ENCODE results near the gene BLOC1S6. TPM values are rescaled to one million over a fixed set of nuclear protein-coding genes. Genes with fewer than 3 reads are reported as not detected.

Gene BLOC1S6
- total RNA-seq, 1 donor from 2014 or later, result 64.6 TPM

DNA sequence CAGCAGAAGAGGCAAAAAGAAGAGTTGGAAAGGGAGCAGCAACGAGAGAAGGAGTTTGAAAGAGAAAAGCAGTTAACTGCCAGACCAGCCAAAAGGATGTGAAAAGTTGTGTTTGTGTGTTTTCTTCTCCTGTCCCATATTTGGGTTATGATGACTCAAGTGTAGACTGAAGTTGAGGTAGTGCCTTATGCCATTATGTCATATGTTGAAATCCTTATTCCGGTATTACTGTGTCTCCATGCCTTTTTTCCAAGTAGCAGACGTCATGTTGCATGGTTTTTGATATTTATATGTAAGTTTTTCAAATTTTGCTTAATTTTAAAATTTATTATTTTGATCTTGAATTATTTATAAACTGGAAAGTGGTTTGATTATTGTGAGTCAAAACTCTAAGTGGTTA lies 19.2 kb downstream of the BLOC1S6 start:
- Mint-ChIP-seq H3K4me1 (no peaks in the 10 kb centered on the region), H3K9me3 (no peaks in the 10 kb centered on the region), H3K27me3 (ENCODE audit: insufficient read depth, low read depth) (no peaks in the 10 kb centered on the region), H3K36me3 (peaks cover 10% of the 10 kb centered on the region), H3K27ac (no peak overlapping the region), H3K4me3 (no peak overlapping the region)
- H3K4me1 ChIP-seq, result no peaks in the 10 kb centered on the region
- no peak overlapping the region for H2AFZ ChIP-seq (replicated peaks)
- H3K9me3 ChIP-seq (ENCODE audit: low read depth), result no peaks in the 10 kb centered on the region
- peaks cover 8% of the 10 kb centered on the region for H3K79me2 ChIP-seq (ENCODE audit: low read depth)
- peaks cover 7% of the 10 kb centered on the region for H3K36me3 ChIP-seq
- no peak overlapping the region for H3K27ac ChIP-seq
- no peak overlapping the region for H3K4me2 ChIP-seq
- peaks cover 4% of the 10 kb centered on the region for H3F3A ChIP-seq (ENCODE audit: low read depth)
- H4K20me1 ChIP-seq (ENCODE audit: low read depth), result peaks cover 4% of the 10 kb centered on the region
- TF ChIP-seq EZH2phosphoT487 (IDR thresholded peaks at IDR 0.05) (no peak), EZH2 (IDR thresholded peaks at IDR 0.05) (no peak)
- TF ChIP-seq, protein P1, sequence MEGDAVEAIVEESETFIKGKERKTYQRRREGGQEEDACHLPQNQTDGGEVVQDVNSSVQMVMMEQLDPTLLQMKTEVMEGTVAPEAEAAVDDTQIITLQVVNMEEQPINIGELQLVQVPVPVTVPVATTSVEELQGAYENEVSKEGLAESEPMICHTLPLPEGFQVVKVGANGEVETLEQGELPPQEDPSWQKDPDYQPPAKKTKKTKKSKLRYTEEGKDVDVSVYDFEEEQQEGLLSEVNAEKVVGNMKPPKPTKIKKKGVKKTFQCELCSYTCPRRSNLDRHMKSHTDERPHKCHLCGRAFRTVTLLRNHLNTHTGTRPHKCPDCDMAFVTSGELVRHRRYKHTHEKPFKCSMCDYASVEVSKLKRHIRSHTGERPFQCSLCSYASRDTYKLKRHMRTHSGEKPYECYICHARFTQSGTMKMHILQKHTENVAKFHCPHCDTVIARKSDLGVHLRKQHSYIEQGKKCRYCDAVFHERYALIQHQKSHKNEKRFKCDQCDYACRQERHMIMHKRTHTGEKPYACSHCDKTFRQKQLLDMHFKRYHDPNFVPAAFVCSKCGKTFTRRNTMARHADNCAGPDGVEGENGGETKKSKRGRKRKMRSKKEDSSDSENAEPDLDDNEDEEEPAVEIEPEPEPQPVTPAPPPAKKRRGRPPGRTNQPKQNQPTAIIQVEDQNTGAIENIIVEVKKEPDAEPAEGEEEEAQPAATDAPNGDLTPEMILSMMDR (IDR thresholded peaks at IDR 0.05), result no peak
- H3K4me3 ChIP-seq, result no peak overlapping the region
- H3K27me3 ChIP-seq, result no peaks in the 10 kb centered on the region
- no peak for DNase-seq (ENCODE audit: low spot score)
- no peak overlapping the region for H3K9ac ChIP-seq

GRCh38 chr15:45606841-45607240 lies 19.7 kb downstream of the BLOC1S6 start:
- H3K9me3 ChIP-seq (ENCODE audit: low read depth), result no peaks in the 10 kb centered on the region
- H3K4me3 Mint-ChIP-seq, result no peak overlapping the region
- DNase-seq (ENCODE audit: low spot score), result no peak
- no peak overlapping the region for H3K4me2 ChIP-seq
- peaks cover 4% of the 10 kb centered on the region for H4K20me1 ChIP-seq (ENCODE audit: low read depth)
- H3K27ac ChIP-seq, result no peak overlapping the region
- no peaks in the 10 kb centered on the region for H3K9me3 Mint-ChIP-seq
- peaks cover 7% of the 10 kb centered on the region for H3K36me3 ChIP-seq
- H3K79me2 ChIP-seq (ENCODE audit: low read depth), result peaks cover 6% of the 10 kb centered on the region
- no peak overlapping the region for H3K4me3 ChIP-seq
- no peaks in the 10 kb centered on the region for H3K4me1 ChIP-seq
- H3K9ac ChIP-seq, result no peak overlapping the region
- no peaks in the 10 kb centered on the region for H3K4me1 Mint-ChIP-seq
- TF ChIP-seq EZH2phosphoT487 (IDR thresholded peaks at IDR 0.05) (no peak), EZH2 (IDR thresholded peaks at IDR 0.05) (no peak)
- TF ChIP-seq, protein P1 (IDR thresholded peaks at IDR 0.05), result no peak
- H3K27me3 Mint-ChIP-seq (ENCODE audit: insufficient read depth, low read depth), result no peaks in the 10 kb centered on the region
- H3K27me3 ChIP-seq, result no peaks in the 10 kb centered on the region
- H3K36me3 Mint-ChIP-seq, result peaks cover 10% of the 10 kb centered on the region
- H2AFZ ChIP-seq (replicated peaks), result no peak overlapping the region
- H3F3A ChIP-seq (ENCODE audit: low read depth), result peaks cover 4% of the 10 kb centered on the region
- H3K27ac Mint-ChIP-seq, result no peak overlapping the region

GRCh38 chr15:45611305-45611704 lies 24.1 kb downstream of the BLOC1S6 start:
- H3K27ac ChIP-seq, result no peak overlapping the region
- no peak overlapping the region for H3K4me2 ChIP-seq
- Mint-ChIP-seq H3K4me1 (no peaks in the 10 kb centered on the region), H3K27ac (no peak overlapping the region), H3K9me3 (no peaks in the 10 kb centered on the region), H3K4me3 (no peak overlapping the region), H3K27me3 (ENCODE audit: insufficient read depth, low read depth) (no peaks in the 10 kb centered on the region), H3K36me3 (peaks cover 6% of the 10 kb centered on the region)
- no peak overlapping the region for H3K9ac ChIP-seq
- H3F3A ChIP-seq (ENCODE audit: low read depth), result peaks cover 4% of the 10 kb centered on the region
- H4K20me1 ChIP-seq (ENCODE audit: low read depth), result no peaks in the 10 kb centered on the region
- no peaks in the 10 kb centered on the region for H3K79me2 ChIP-seq (ENCODE audit: low read depth)
- TF ChIP-seq, protein P1 (IDR thresholded peaks at IDR 0.05), result peak; percentile 60
- TF ChIP-seq EZH2 (IDR thresholded peaks at IDR 0.05) (no peak), EZH2phosphoT487 (IDR thresholded peaks at IDR 0.05) (no peak)
- H3K27me3 ChIP-seq, result no peaks in the 10 kb centered on the region
- H2AFZ ChIP-seq (replicated peaks), result no peak overlapping the region
- no peaks in the 10 kb centered on the region for H3K4me1 ChIP-seq
- peaks cover 3% of the 10 kb centered on the region for H3K36me3 ChIP-seq
- DNase-seq (ENCODE audit: low spot score), result peak; percentile 33
- H3K4me3 ChIP-seq, result no peak overlapping the region
- no peaks in the 10 kb centered on the region for H3K9me3 ChIP-seq (ENCODE audit: low read depth)

All from neural progenitor cell (in vitro differentiated cells).